Panc1 (cell line): ENCODE data around the gene PTPN1. TPM values are rescaled to one million over a fixed set of nuclear protein-coding genes. Genes with fewer than 3 reads are reported as not detected.

Experiments used
- ATAC-seq: fragments of 200-7000 bp; cut with Tn5 transposase; 2 replicates; pipeline ENCODE4 v1.9.1; 2020; ENCODE audit warnings: mild to moderate bottlenecking, moderate library complexity
- BruUV-seq: library from RNA; stranded (reverse); fragments of 400-500 nt; replicated peaks from 2 replicates; lab custom pipeline; 2021; lab: Mats Ljungman, UMichigan
- CTCF ChIA-PET: fragments of 300-600 bp; sonication (Branson Sonifier 250); formaldehyde crosslinking; loops from one replicate; lab custom pipeline; 2022; ENCODE audit warnings: antibody characterized with exemption; lab: Charles Lee
- POLR2A ChIA-PET: fragments of 300-600 bp; sonication (Branson Sonifier 250); formaldehyde crosslinking; loops from one replicate; lab custom pipeline; 2022; ENCODE audit warnings: antibody characterized with exemption; lab: Charles Lee
- DNase-seq: peaks from one replicate; pipeline ENCODE4 v3.0.0-alpha.2; 2010; ENCODE audit warnings: low read depth, low spot score
- H3K27ac ChIP-seq: 2 replicates; pipeline ENCODE4 v1.5.1; 2011; ENCODE audit warnings: mild to moderate bottlenecking, low read length, inconsistent platforms
- H3K27me3 ChIP-seq: fragments of 200-500 bp; sonication (Bioruptor generic); 2 replicates; pipeline ENCODE4 v1.6.0; 2014; ENCODE audit warnings: low read length, inconsistent platforms; ENCODE audit not compliant: control insufficient read depth, insufficient read depth
- H3K36me3 ChIP-seq: fragments of 200-500 bp; sonication (Bioruptor generic); 2 replicates; pipeline ENCODE4 v1.5.1; 2014; ENCODE audit warnings: inconsistent platforms, mild to moderate bottlenecking, low read length, moderate library complexity; ENCODE audit not compliant: control insufficient read depth, insufficient read depth
- H3K4me1 ChIP-seq: 2 replicates; pipeline ENCODE4 v1.5.1; 2011; ENCODE audit warnings: inconsistent platforms, mild to moderate bottlenecking, low read length, moderate library complexity; ENCODE audit not compliant: control insufficient read depth, insufficient read depth
- H3K4me3 ChIP-seq, 2 experiments: 2 replicates each; pipeline ENCODE4 v1.5.1; 2011 to 2012; ENCODE audit warnings: low read depth in 2 of 2, low read length in 2 of 2, mild to moderate bottlenecking in 2 of 2, inconsistent platforms in 1 of 2, moderate library complexity in 1 of 2
- H3K9me3 ChIP-seq: fragments of 200-500 bp; sonication (Bioruptor generic); 2 replicates; pipeline ENCODE4 v1.5.1; 2014; ENCODE audit warnings: low read depth, mild to moderate bottlenecking, inconsistent platforms, low read length, moderate library complexity; ENCODE audit not compliant: control insufficient read depth, insufficient read depth
- CTCF ChIP-seq: fragments of 450-650 bp; IDR thresholded peaks from 2 replicates; pipeline ENCODE4 v1.5.1; 2017; ENCODE audit warnings: mild to moderate bottlenecking
- POLR2AphosphoS5 ChIP-seq: IDR thresholded peaks from 2 replicates; pipeline ENCODE4 v1.6.1; 2012; ENCODE audit warnings: mild to moderate bottlenecking, low read depth, low read length, moderate library complexity
- REST ChIP-seq, 2 experiments: IDR thresholded peaks; 2 replicates each; pipeline ENCODE4 v1.6.1; 2011 to 2012; ENCODE audit warnings: low read depth in 2 of 2, control low read depth in 1 of 2, low read length in 1 of 2, mild to moderate bottlenecking in 1 of 2, moderate library complexity in 1 of 2; ENCODE audit not compliant: insufficient read depth in 1 of 2
- SIN3A ChIP-seq: IDR thresholded peaks from 2 replicates; pipeline ENCODE4 v1.6.1; 2012; ENCODE audit warnings: low read depth, mild to moderate bottlenecking, low read length, moderate library complexity, borderline replicate concordance; ENCODE audit not compliant: insufficient read depth
- TCF7L2 ChIP-seq: IDR thresholded peaks from 2 replicates; pipeline ENCODE4 v1.6.1; 2011; ENCODE audit warnings: mild to moderate bottlenecking, low read depth, low read length, inconsistent platforms
- in situ Hi-C: cut with HindIII; loops from 2 replicates; pipeline ENCODE4 v1.10.0; 2016; ENCODE audit warnings: low sequenced_read_pairs, low pct_unique_long_range_greater_than_20kb
- intact Hi-C: fragments of 100-400 bp; cut with micrococcal nuclease; formaldehyde crosslinking; loops from one replicate; pipeline ENCODE4 v1.10.0; 2022; ENCODE audit not compliant: unreplicated experiment
- total RNA-seq: library from RNA; stranded (reverse); gene quantifications from one replicate; pipeline ENCODE4 v1.2.1, GENCODE V29; 2021; ENCODE audit not compliant: unreplicated experiment

PTPN1 gene
- total RNA-seq, 1 experiment from 2014 or later: 42.2 TPM

GRCh38 chr20:50548396-50548795, 38.2 kb downstream of the PTPN1 start:
- POLR2A ChIA-PET: interaction anchor here (0.6 to 0.7 kb wide), 2 partner anchors 84 to 393 kb away, joined by 3 to 5 read pairs; no protein-coding TSS in a partner anchor
- BruUV-seq: no TSS peak
- no peak for TF ChIP-seq SIN3A
- no peaks in the 10 kb centered on the region for H3K36me3 ChIP-seq
- H3K4me1 ChIP-seq: peaks cover 15% of the 10 kb centered on the region
- no peaks in the 10 kb centered on the region for H3K27me3 ChIP-seq
- no peak overlapping the region for H3K27ac ChIP-seq
- H3K4me3 ChIP-seq: no peak overlapping the region
- intact Hi-C loops: no loop called here
- DNase-seq (no peak), ATAC-seq (no peak)
- CTCF ChIA-PET: no interaction called here
- H3K9me3 ChIP-seq: no peaks in the 10 kb centered on the region
- in situ Hi-C loops: no loop called here

DNA sequence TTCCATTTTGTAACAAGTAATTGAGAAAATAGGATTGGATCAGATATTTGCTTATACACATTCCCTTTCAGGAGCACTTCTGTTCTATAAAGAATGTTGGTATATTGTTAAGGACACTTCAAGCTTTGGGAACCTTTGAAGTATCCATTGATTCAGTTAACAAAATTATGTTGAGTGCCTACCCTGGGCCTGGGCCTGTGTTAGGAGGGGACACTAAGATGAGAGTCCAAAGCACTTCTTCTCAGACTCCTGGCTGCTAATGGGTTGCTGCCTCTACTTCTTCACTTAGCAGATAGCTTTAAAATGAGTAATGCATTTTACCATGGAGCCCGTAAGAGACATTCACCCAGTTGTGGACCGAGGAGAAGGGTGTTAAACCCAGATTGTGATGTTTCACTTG, 40.3 kb downstream of the PTPN1 start:
- no peaks in the 10 kb centered on the region for H3K9me3 ChIP-seq
- ChIA-PET POLR2A (no interaction called here), CTCF (no interaction called here)
- H3K4me1 ChIP-seq: peaks cover 15% of the 10 kb centered on the region
- H3K4me3 ChIP-seq: no peak overlapping the region
- no TSS peak for BruUV-seq
- intact Hi-C loops: no loop called here
- H3K36me3 ChIP-seq: no peaks in the 10 kb centered on the region
- TF ChIP-seq REST (IDR thresholded peaks at IDR 0.05; ENCODE audit: insufficient read depth in 1 of 2, low read depth in 2 of 2, low read length in 1 of 2) (no peak), SIN3A (no peak), POLR2AphosphoS5 (no peak), TCF7L2 (no peak)
- DNase-seq (no peak), ATAC-seq (no peak)
- no peak overlapping the region for H3K27ac ChIP-seq
- in situ Hi-C loops: no loop called here
- no peaks in the 10 kb centered on the region for H3K27me3 ChIP-seq

GRCh38 chr20:50551288-50551687, 41.1 kb downstream of the PTPN1 start:
- ATAC-seq (no peak), DNase-seq (no peak)
- intact Hi-C loops: no loop called here
- ChIA-PET POLR2A (no interaction called here), CTCF (no interaction called here)
- no TSS peak for BruUV-seq
- H3K27ac ChIP-seq: no peak overlapping the region
- in situ Hi-C loops: no loop called here
- TF ChIP-seq REST (IDR thresholded peaks at IDR 0.05; ENCODE audit: insufficient read depth in 1 of 2, low read depth in 2 of 2, low read length in 1 of 2) (no peak), SIN3A (no peak), CTCF (no peak), POLR2AphosphoS5 (no peak), TCF7L2 (no peak)
- no peaks in the 10 kb centered on the region for H3K36me3 ChIP-seq
- no peaks in the 10 kb centered on the region for H3K27me3 ChIP-seq
- no peak overlapping the region for H3K4me3 ChIP-seq
- peaks cover 9% of the 10 kb centered on the region for H3K4me1 ChIP-seq
- no peaks in the 10 kb centered on the region for H3K9me3 ChIP-seq
